ENCODE data around the gene TRPM5. TPM values are rescaled to one million over a fixed set of nuclear protein-coding genes. Genes with fewer than 3 reads are reported as not detected.

TRPM5 gene
- total RNA-seq, 1 experiment from 2014 or later, result not detected

Other genes with a start within 250 kb of the TRPM5 start
- gene ASCL2, start 173.9 kb downstream of the TRPM5 start, total RNA-seq (2014; rRNA removed; shearing (Covaris generic); ENCODE audit: low replicate concordance), result not detected in 2 replicates
- gene C11orf21, start 142.6 kb downstream of the TRPM5 start, total RNA-seq (2014; rRNA removed; shearing (Covaris generic); ENCODE audit: low replicate concordance), result 8.4 and 18.1 TPM in 2 replicates
- gene TSPAN32, start 142.5 kb downstream of the TRPM5 start, total RNA-seq (2014; rRNA removed; shearing (Covaris generic); ENCODE audit: low replicate concordance), result 4.3 and 6.0 TPM in 2 replicates
- gene CD81, start 67.2 kb downstream of the TRPM5 start, total RNA-seq (2014; rRNA removed; shearing (Covaris generic); ENCODE audit: low replicate concordance), result 141 and 182 TPM in 2 replicates
- gene TSSC4, start 43.8 kb downstream of the TRPM5 start, total RNA-seq (2014; rRNA removed; shearing (Covaris generic); ENCODE audit: low replicate concordance), result 58.7 and 90.1 TPM in 2 replicates
- gene KCNQ1, start 494 bp upstream of the TRPM5 start, total RNA-seq (2014; rRNA removed; shearing (Covaris generic); ENCODE audit: low replicate concordance), result not detected in 2 replicates